ENCODE data around the gene PTPN7.
"Not testable (repeated sequence)": the region's sequence is repeated elsewhere in the genome, so short reads cannot be mapped to it uniquely, and the experiment has no call there.

Gene PTPN7

GRCh38 chr1:202189001-202189790 lies 28.8 kb upstream of the PTPN7 start:
- DNase-seq: peak; percentile 62

DNA sequence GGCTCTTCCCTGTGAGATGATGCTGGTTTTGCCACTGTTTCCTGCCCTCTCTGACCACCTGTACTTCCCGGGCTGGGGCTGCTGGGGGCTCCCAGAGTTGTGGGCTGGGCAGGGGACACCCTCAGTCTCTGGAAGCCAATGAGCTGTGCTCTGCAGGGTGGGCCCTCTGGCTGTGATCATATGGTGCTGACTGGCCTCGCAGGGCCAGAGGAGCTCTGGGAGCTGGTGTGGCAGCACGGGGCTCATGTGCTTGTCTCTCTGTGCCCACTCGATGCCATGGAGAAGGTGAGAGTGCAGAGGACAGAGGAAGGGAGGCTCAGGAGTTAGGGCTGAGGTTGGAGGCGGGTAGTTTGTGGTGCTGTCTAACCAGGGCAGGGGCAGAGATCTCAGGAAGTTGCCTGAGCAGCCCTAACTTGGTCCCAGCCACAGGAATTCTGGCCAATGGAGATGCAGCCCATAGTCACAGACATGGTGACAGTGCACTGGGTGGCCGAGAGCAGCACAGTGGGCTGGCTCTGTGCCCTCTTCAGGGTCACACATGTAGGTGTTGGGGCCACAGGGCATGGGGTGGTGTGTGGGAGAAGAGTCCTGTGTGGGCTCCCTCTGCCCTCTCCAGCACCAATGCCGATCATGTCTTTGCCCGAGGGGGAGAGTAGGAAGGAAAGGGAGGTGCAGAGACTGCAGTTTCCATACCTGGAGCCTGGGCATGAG lies 27.4 kb upstream of the PTPN7 start:
- no peak for DNase-seq

DNA sequence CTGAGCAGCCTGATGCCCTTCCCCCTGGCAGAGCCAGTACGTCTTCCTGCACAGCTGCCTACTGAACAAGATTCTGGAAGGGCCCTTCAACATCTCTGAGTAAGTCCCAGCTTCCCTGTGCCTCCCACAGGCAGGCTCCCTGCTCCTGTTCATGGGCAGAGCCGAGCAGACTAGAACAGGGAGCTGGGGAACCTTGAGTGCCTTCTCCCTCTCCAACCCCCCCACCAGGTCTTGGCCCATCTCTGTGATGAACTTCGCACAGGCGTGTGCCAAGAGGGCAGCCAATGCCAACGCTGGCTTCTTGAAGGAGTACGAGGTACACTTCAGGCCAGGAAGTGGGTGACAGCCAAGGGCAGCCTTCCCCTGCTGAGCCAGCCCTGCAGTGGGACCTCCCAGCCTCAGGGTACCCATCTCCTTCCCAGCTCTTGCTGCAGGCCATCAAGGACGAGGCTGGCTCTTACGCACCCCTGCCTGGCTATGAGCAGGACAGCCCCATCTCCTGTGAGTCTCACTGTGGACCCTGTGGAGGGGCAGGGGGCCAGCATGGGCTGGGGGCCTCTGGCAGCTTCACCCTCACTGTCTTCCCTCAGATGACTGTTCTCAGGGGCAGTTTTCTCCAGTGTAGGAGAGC lies 26.8 kb upstream of the PTPN7 start:
- DNase-seq: no peak

- DNase-seq: no peak
Measured at GRCh38 chr1:202186327-202186726, 25.9 kb upstream of the PTPN7 start.

DNA sequence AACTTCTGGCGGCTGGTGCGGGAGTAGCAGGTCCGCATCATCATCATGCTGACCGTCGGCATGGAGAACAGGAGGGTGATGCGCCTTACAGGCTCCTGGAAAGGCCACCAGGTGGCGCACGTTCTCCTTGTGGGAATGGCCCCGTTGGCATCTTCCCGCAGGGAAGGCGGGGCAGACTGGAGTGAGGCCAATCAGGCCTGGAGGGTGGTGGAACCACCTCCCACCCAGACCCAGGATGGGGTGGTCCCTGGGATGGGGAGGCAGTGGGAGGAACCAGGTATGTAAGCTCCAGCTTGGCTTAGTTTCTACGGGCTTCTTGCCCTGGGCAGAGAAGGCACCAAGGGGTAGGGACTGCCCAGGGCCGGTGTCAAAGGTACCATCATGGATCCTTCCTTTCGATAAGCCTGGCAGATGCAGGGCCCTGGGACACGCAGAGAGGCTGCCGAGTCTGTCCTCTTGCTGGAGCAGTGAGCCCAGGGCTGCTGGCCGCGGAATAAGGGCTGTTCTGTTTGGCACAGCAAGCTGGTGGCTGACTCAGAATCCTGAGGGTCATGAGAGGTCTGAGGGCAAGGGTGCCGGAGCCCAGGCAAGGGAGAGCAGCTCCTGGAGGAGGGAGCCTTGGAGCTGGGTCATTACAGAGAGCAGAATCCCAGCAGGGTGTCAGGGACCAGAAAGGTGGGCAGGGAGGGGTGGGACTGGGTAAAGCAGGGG lies 24.5 kb upstream of the PTPN7 start:
- peak; percentile 63 for DNase-seq

DNA sequence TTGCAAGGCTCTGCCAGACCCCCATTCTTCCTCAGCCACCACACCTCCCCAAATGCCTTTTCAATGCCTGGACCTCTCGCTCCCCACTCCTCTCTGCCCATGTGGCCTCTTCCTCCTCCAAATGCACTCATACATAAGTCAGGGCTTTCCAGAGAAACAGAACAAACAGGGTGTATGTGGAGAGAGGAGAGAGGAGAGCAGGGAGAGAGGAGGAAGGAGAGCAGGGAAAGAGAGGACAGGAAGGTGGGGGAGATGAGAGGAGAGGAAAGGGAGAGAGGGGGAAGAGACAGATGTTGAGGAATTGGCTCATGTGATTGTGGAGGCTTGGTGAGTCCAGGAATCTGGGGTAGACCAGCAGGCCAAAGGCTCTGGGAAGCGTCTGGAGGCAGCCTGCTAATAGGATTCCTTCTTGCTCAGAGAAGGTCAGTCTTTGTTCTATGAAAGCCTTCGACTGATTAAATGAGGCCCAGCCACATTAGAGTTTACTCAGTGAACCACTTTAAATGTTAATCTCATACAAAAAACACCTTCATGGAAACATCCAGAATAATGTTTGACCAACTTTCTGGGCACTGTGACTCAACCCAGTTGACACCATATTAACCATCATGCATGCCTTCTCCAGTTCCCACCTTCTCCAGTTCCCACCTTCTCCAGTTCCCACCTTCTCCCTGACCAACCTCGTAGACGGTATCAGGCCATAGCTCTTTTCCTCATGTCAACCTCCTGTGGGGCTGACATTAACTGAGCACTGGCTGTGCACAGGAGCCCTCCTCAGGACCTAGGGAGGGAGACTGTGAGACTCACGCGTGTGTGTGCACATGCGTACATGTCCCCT lies 21.9 kb upstream of the PTPN7 start:
- no peak for DNase-seq

- no peak for DNase-seq
Measured at GRCh38 chr1:202181586-202181985, 21.2 kb upstream of the PTPN7 start.

- not testable (repeated sequence) for DNase-seq
Measured at GRCh38 chr1:202180751-202181139, 20.3 kb upstream of the PTPN7 start.

DNA sequence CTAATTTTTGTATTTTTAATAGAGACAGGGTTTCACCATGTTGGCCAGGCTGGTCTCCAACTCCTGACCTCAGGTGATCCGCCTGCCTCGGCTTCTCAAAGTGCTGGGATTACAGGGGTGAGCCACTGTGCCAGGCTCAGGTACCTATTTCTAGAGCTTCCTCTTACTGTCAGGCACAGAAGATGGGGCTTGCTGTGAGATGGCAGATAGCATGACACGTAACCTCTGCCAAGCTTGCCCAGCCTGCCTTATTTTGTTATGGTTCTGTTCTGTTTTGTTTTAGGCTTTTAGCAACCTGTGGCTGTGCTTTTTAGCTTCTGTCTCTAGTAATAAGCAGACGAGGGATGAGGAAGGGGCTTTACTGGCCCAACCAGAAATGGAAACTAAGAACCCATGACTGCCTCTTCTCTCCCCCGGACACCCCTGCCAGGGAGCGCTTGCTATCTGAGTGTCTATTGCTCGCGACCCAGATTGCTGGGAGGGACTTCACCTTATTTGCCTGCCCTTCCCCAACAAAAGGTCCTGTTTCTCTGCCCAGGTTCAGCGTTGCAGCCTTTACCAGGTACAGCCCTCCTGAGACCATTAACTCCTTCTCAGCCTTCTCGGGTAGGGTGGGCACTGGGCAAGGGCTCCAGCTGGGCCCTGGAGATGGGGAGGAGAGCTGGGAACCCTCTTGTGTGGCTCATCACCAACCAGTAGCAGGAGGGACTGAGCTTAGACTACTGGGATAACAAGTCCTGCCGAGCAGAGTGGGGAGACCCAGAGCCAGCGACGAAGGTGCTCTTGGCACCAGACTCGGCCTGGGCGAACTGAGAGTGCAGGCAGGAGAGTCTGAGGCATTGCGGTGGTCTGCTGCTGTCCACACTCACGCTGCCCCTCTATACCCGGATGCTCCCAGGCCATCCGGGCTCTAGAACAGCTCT lies 19.7 kb upstream of the PTPN7 start:
- no peak for DNase-seq

DNA sequence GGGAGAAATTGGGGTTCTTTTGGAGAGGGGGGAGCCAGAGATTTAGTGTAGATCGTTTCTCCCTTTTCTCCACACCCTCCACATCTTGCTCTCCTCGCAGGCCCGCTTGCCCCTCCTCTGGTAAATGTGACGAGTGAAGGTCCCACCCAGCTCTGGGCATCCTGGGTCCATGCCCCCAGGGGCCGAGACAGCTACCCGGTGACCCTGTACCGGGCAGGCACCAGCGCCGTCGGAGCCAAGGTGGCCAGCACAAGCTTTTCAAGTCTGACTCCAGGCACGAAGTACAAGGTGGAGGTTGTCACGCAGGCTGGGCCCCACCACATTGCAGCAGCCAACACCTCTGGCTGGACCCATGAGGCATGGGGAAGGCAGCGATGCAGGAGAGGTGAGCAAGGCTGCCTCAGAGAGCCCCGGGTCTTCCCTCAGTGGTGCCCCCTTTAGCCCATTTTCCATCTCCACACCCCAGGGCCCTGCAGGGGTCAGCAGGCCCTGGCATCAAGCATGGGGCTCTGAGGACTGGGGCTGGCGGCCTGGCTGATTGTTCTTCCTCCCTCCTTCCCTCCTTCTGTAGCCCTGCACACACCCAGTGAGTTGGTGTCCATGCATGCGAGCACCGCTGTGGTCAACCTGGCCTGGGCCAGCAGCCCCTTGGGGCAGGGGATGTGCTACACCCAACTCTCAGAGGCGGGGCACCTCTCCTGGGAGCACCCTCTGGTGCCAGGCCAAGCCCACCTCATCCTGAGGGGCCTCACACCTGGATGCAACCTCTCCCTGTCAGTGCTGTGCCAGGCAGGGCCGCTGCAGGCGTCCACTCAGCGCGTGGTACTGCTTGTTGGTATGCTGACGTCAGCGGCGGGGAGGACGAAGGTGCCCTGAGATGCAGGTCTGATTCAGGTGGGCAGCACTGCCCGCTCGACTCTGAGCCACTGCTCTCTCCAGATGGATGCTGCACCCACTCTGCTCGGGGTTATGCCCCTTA lies 16.8 kb upstream of the PTPN7 start:
- no peak for DNase-seq

DNA sequence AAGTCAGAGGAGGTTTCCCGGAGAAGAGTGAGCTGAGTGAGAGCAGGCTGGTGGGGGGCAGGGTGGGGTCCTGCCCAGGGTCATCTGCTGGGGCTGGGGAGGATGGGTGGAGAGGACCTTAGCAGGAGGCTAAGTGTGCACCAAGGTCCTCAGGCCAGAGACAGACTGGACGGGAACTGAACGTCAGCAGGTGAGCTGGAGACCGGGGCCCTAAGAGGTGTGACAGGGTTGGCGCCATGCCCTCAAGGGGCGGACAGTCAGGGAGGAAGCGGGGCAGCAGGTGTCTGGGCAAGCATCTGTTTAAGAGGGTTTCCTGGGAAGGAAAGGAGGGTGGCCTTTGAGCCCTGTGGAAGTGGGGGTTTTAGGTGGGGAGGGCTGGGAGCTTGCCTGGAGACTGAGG lies 13.6 kb upstream of the PTPN7 start:
- no peak for DNase-seq

GRCh38 chr1:202172015-202172355 lies 11.6 kb upstream of the PTPN7 start:
- no peak for DNase-seq

DNA sequence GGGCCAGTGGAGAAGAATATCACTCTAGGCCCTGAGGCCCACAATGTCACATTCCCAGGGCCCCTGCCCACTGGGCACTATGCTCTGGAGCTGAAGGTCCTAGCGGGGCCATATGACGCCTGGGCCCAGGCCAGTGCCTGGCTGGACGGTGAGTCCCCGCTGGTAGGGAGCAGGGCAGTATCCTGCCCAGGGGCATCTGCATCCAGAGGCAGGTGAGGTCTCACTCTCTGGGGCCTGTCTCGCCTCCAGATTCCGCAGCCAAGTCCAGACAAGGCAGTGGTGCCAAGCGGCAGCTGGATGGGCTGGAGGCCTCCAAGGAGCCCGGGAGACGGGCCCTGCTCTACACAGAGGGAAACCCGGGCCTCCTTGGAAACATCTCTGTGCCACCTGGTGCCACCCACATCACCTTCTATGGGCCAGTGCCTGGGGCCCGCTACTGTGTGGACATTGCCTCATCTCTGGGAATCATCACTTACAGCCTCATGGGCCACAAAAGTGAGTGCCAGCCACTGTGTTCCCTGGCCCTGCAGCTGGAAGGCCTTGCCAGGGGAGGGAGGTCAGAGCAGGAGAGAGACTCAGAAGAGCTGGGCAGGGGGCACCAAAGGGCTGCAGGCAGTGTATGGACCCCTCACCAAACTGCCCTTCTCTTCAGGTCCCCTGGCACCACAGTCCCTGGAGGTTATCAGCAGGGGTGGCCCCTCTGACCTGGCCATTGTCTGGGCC lies 11.1 kb upstream of the PTPN7 start:
- DNase-seq: no peak

DNA sequence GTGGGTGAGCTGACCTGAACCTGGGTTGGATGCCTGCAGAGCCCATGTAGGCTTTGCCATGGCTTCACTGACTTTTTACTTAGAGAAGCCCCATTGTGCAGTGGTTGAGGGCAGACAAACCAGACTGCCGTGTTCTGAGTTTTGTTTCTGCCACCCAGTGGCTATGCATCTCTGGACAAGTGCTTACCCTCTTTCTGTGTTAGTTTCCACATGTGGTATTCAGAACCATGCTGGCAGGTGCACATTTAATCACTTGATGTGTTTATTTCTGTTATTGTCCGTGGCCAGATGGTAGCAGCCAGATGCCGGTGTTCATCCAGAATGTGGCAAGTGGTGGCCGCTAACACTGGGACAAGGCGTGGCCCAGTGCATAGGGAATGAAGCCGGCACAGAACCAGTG lies 10.3 kb upstream of the PTPN7 start:
- DNase-seq: no peak

- DNase-seq: no peak
Measured at GRCh38 chr1:202168861-202169260, 8.5 kb upstream of the PTPN7 start.

DNA sequence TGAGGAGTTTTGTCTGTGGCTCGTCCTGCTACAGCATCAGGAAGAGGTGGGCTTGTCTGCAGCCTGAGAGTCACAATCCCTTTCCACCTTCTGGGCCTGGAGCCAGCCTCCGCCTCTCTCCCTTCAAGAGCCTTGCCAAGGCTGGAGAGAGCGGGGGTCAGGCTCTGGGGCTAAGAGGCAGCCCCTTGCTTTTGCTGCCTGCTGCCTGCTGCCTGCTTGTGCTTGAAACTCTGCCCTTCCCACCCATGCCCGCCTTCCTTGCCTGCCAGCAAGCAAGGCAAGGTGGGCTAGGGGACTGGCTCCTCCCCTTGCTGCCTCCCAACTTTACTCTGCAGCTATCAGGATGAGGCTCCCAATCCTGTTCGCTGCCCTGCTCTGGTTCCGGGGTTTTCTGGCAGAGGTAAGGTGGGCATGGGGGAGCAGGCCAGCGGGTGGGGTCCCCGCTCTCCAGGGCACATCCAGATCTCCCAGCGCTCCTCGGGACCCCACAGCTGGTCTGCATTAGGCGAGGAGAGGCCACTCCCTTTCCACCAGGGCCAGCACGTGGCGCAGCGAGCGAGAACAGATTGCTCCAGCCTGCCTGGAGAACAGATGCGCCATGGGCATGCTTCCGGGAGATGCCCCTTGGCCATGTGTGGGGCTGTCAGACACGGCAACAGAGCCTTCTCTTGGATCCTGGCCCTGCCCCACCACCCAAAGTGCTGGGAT lies 7.5 kb upstream of the PTPN7 start:
- DNase-seq: no peak

GRCh38 chr1:202167054-202167453 lies 6.7 kb upstream of the PTPN7 start:
- not testable (repeated sequence) for DNase-seq

DNA sequence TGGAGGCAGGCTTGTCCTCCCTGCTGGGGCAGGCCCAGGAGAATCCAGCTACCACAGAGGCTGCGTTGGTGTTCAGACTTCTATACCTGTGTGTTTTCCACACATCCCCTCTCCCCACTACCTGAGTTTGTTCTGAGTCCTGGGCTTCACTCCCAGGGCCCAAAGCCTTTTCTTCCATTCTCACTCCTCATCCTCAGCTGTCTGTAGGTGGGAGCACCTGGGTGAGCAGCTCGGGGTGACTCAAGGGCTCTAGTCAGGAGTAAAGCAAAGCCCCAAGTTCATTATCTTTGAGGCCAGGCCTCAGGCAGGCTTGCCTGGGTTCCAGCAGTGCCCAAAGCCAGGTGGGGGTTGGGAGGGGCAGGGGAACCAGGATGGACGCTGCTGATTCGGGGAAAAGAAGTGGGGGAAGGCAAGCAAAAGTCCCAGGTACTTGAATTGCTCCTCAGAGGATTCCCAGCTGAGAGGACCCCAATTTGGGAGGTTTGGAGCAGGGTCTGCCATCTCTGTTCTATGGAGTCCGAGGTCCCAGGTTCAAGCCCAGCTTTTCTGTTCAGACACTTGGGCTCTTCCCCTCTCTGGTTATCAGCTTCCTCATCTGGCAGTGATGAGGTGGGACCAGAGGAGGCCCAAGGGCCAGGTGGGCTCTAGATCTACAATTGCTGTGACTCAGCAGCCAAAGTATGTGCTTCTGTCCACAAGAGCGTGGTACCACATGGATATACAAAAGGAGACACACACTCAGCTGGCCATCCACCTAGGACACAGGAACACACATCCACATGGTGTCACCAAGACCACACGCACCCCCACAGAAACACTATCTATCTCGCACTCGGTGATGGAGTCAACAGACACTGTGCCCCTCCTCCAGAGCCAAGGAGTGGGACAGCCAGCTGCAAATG lies 5.8 kb upstream of the PTPN7 start:
- DNase-seq: no peak

Measured in CD4-positive, alpha-beta T cell treated with Interleukin-4 for 4 hours (primary cell).